Upper lobe of left lung (tissue), 6 donors: ENCODE data around the gene SLC9B1. TPM values are rescaled to one million over a fixed set of nuclear protein-coding genes. Genes with fewer than 3 reads are reported as not detected.
"Not testable (repeated sequence)": the region's sequence is repeated elsewhere in the genome, so short reads cannot be mapped to it uniquely, and the experiment has no call there.

Experiments used
- ATAC-seq, 2 donors: fragments of 200-7000 bp; cut with Tn5 transposase; one replicate each; pipeline ENCODE4 v1.9.1; 2022; ENCODE audit warnings: mild to moderate bottlenecking in 2 of 2, moderate library complexity in 2 of 2; ENCODE audit not compliant: low FRiP score in 2 of 2
- DNase-seq, 2 donors: peaks; one replicate each; pipeline ENCODE4 v3.0.0-alpha.2; 2019 to 2020
- H3K27ac ChIP-seq, 4 donors: fragments of 200-600 bp; sonication (generic); one replicate each; pipeline ENCODE4 v1.5.1; 2016 to 2019
- H3K27me3 ChIP-seq, 4 donors: fragments of 200-600 bp; sonication (generic); one replicate each; pipeline ENCODE4 v1.5.1; 2017 to 2019
- H3K36me3 ChIP-seq, 4 donors: fragments of 200-600 bp; sonication (generic); one replicate each; pipeline ENCODE4 v1.5.1; 2016 to 2019
- H3K4me1 ChIP-seq, 4 donors: fragments of 200-600 bp; sonication (generic); one replicate each; pipeline ENCODE4 v1.5.1; 2018 to 2019
- H3K4me3 ChIP-seq, 4 donors: fragments of 200-600 bp; sonication (generic); one replicate each; pipeline ENCODE4 v1.5.1; 2017 to 2019; ENCODE audit warnings: mild to moderate bottlenecking in 2 of 4, moderate library complexity in 1 of 4
- H3K9me3 ChIP-seq, 4 donors: fragments of 200-600 bp; sonication (generic); one replicate each; pipeline ENCODE4 v1.5.1; 2018 to 2019
- CTCF ChIP-seq, 6 experiments: fragments of 450-650 bp in 4 of 6; fragments of 200-600 bp in 2 of 6; sonication (generic) in 2 of 6; IDR thresholded peaks; one replicate each; pipeline ENCODE4 v1.5.1; 2016 to 2019; ENCODE audit warnings: antibody characterized with exemption in 6 of 6
- EP300 ChIP-seq, 4 donors: sonication (generic); formaldehyde crosslinking; IDR thresholded peaks; one replicate each; pipeline ENCODE4 v1.5.1; 2017; ENCODE audit warnings: antibody characterized with exemption in 4 of 4, control low read depth in 2 of 4
- POLR2A ChIP-seq, 4 donors: fragments of 450-650 bp; IDR thresholded peaks; one replicate each; pipeline ENCODE4 v1.5.1; 2016 to 2017; ENCODE audit warnings: antibody characterized with exemption in 4 of 4, mild to moderate bottlenecking in 2 of 4
- POLR2AphosphoS5 ChIP-seq, 2 donors: sonication (generic); formaldehyde crosslinking; IDR thresholded peaks; one replicate each; pipeline ENCODE4 v1.5.1; 2017; ENCODE audit warnings: antibody characterized with exemption in 2 of 2
- WGBS, 2 donors: methylation state at CpG; one replicate each; pipeline ENCODE4 v1.1.5; 2017 to 2018; 5-methylcytosine and 5-hydroxymethylcytosine counted together
- total RNA-seq, 6 donors: library from RNA; depleted of rRNA in 4 of 6; stranded (reverse); fragments of >200 nt in 4 of 6; gene quantifications; one replicate each; pipeline versions ENCODE4 v1.1.0 to v1.2.1, GENCODE V29; 2016 to 2021
- donor health status: DM: no; HTN: no; CAD: no; lungs with moderate emphysema.
- donor health status: DM: no; HTN: yes; CAD: no; lungs with severe emphysema.

Gene SLC9B1
- total RNA-seq, 6 donors from 2014 or later: 0.44 to 1.4 (median 0.62) TPM; not detected in 2

DNA sequence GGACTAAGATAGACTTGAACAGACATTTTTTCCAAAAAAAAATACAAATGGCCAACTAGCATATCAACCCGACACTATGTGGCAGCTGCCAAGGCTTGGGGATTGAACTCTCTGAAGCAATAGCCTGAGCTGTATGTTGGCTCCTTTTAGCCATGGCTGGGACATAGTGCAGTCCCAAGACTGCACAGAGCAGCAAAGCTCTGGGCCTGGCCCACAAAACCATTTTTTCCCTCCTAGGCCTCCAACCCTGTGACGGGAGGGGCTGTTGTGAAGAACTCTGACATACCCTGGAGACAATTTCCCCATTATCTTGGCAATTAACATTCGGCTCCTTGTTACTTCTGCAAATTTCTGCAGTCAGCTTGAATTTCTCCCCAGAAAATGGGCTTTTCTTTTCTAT, 100.6 kb downstream of the SLC9B1 start:
- peaks cover 0 to 13% (median 3%) of the 10 kb centered on the region in 4 donors for H3K9me3 ChIP-seq
- ATAC-seq (no peak), DNase-seq (no peak)
- no peak overlapping the region for H3K4me3 ChIP-seq
- H3K36me3 ChIP-seq: no peaks in the 10 kb centered on the region
- TF ChIP-seq EP300 (IDR thresholded peaks at IDR 0.05) (no peak), POLR2A (IDR thresholded peaks at IDR 0.05) (no peak), CTCF (IDR thresholded peaks at IDR 0.05) (no peak), POLR2AphosphoS5 (IDR thresholded peaks at IDR 0.05) (no peak)
- 93 to 94% methylated on average over 3 of the region's 3 CpGs for WGBS, 2 donors
- H3K4me1 ChIP-seq: no peaks in the 10 kb centered on the region
- no peak overlapping the region for H3K27ac ChIP-seq
- H3K27me3 ChIP-seq: no peaks in the 10 kb centered on the region

DNA sequence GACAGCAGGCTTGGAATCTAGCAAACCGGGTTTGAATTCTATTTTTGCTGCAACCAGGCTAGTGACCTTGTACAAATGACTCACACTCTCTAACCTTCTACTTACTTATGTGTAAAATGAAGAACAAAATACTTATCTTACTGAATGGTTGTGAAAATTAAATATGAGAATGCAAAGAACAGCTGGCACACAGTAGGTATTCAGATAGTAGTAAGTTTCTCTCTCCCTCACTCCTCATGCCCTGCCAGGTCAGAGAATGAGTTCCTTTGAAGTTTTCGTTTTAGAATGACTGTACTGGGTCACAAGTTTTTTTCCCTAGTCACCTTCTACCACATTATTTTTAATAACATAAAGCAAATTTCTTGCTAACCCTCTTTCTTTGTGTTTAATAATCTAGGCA, 117.7 kb downstream of the SLC9B1 start:
- DNase-seq (no peak), ATAC-seq (no peak)
- Histone ChIP-seq H3K36me3 (no peaks in the 10 kb centered on the region), H3K4me3 (no peak overlapping the region), H3K27me3 (no peaks in the 10 kb centered on the region), H3K27ac (no peak overlapping the region), H3K4me1 (no peaks in the 10 kb centered on the region), H3K9me3 (no peaks in the 10 kb centered on the region)
- TF ChIP-seq CTCF (IDR thresholded peaks at IDR 0.05): no peak
- no peak for TF ChIP-seq POLR2A (IDR thresholded peaks at IDR 0.05)
- TF ChIP-seq EP300 (IDR thresholded peaks at IDR 0.05): no peak
- no peak for TF ChIP-seq POLR2AphosphoS5 (IDR thresholded peaks at IDR 0.05)
- WGBS, 2 donors: 75 to 81% methylated on average over 2 of the region's 2 CpGs

DNA sequence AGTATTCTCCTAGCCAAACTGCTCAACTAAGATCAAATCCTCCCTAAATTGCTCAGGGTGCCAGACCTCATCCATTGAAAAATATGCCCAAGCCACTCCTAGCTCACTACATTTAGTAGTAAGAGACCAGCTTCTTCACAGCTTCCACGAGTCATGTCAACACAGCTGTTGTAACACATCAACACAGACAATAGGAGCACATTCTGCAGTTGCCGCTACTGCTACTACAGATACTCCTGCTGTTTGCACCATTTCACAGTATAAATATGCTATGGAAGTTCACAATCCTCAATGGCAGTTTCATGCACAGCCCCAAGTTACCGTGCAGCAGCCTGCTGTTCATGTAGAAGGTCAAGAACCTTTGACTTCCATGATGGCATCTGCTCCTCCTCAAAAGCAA, 121.9 kb downstream of the SLC9B1 start:
- not testable (repeated sequence) for ATAC-seq, H3K27me3 ChIP-seq, H3K27ac ChIP-seq, H3K36me3 ChIP-seq, H3K4me3 ChIP-seq, H3K4me1 ChIP-seq, H3K9me3 ChIP-seq, DNase-seq
- 78% methylated on average over 3 of the region's 3 CpGs for WGBS, 2 donors

GRCh38 chr4:102896547-102896946, 123.0 kb downstream of the SLC9B1 start:
- H3K4me1 ChIP-seq, H3K27ac ChIP-seq, ATAC-seq, H3K9me3 ChIP-seq, DNase-seq, H3K27me3 ChIP-seq, H3K4me3 ChIP-seq, H3K36me3 ChIP-seq: not testable (repeated sequence)
- WGBS, 2 donors: 90% methylated on average over 5 of the region's 5 CpGs

- H3K27ac ChIP-seq, H3K9me3 ChIP-seq, ATAC-seq, H3K36me3 ChIP-seq, H3K4me1 ChIP-seq, H3K4me3 ChIP-seq, DNase-seq, H3K27me3 ChIP-seq: not testable (repeated sequence)
- peak in 1 of 4 donors; percentile 23 for TF ChIP-seq EP300 (IDR thresholded peaks at IDR 0.05)
- 66 to 88% methylated on average over 3 of the region's 3 CpGs for WGBS, 2 donors
Observed at GRCh38 chr4:102889866-102890265, 129.6 kb downstream of the SLC9B1 start.

DNA sequence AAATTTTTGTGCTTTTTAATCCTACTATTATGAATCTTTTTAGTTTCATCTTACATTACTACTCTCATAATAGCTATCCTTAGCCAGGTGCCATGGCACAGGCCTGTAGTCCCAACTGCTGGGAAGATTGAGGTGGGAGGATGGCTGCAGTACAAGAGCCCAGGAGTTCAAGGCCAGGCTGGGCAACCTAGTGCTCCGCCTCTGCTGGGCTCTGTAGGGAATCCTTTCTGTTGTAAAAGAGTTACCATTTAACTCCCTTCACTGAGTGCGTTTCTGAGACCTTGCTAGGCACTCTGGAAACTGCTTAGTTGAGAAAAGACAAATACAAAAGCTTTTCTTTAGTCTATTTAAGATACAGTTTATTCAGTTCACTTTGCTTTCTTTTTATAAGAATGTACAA, 130.9 kb downstream of the SLC9B1 start:
- not testable (repeated sequence) for H3K9me3 ChIP-seq, DNase-seq, H3K27me3 ChIP-seq, H3K4me1 ChIP-seq, H3K36me3 ChIP-seq, H3K4me3 ChIP-seq, H3K27ac ChIP-seq, ATAC-seq
- 95 to 97% methylated on average over 2 of the region's 2 CpGs for WGBS, 2 donors

DNA sequence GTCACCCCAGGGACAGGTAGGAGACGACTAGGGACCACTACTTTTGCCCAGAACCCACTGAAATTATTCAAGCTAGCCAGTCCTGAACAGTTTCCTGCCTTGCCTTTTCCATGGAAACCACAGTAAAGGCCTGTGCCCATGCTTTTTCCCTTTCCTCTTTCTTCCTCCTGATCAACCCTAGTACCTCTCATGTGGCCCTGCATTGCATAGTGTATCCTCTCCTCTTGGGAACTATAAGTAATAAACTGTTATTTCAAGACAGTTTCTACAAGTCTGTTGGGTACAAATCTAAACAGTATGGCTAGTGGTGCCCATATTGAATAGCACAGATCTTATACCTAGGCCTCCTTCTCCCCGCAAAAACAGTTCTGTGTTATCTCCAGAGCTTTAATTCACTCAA, 136.2 kb downstream of the SLC9B1 start:
- no peaks in the 10 kb centered on the region for H3K27me3 ChIP-seq
- WGBS, 2 donors: 92 to 94% methylated on average over 2 of the region's 2 CpGs
- DNase-seq (no peak), ATAC-seq (no peak)
- no peak for TF ChIP-seq POLR2AphosphoS5 (IDR thresholded peaks at IDR 0.05)
- TF ChIP-seq POLR2A (IDR thresholded peaks at IDR 0.05): no peak
- TF ChIP-seq EP300 (IDR thresholded peaks at IDR 0.05): no peak
- TF ChIP-seq CTCF (IDR thresholded peaks at IDR 0.05): no peak
- peaks cover 0 to 3% (median 0%) of the 10 kb centered on the region in 4 donors for H3K4me1 ChIP-seq
- no peaks in the 10 kb centered on the region for H3K9me3 ChIP-seq
- H3K27ac ChIP-seq: no peak overlapping the region
- no peak overlapping the region for H3K4me3 ChIP-seq
- peaks cover 0 to 4% (median 0%) of the 10 kb centered on the region in 4 donors for H3K36me3 ChIP-seq
